KBM-7 (cell line): ENCODE results near the gene CCDC15.
"Not testable (repeated sequence)": the region's sequence is repeated elsewhere in the genome, so short reads cannot be mapped to it uniquely, and the experiment has no call there.

Experiments used
- DNase-seq: peaks from one replicate; pipeline ENCODE4 v3.0.0-alpha.2; 2015
- in situ Hi-C: fragments of 300-500 bp; cut with MboI; formaldehyde crosslinking; loops from 2 replicates; pipeline ENCODE4 v1.14.3; 2020; ENCODE audit warnings: low sequenced_read_pairs, low pct_unique_long_range_greater_than_20kb, mixed read lengths

The CCDC15 gene

DNA sequence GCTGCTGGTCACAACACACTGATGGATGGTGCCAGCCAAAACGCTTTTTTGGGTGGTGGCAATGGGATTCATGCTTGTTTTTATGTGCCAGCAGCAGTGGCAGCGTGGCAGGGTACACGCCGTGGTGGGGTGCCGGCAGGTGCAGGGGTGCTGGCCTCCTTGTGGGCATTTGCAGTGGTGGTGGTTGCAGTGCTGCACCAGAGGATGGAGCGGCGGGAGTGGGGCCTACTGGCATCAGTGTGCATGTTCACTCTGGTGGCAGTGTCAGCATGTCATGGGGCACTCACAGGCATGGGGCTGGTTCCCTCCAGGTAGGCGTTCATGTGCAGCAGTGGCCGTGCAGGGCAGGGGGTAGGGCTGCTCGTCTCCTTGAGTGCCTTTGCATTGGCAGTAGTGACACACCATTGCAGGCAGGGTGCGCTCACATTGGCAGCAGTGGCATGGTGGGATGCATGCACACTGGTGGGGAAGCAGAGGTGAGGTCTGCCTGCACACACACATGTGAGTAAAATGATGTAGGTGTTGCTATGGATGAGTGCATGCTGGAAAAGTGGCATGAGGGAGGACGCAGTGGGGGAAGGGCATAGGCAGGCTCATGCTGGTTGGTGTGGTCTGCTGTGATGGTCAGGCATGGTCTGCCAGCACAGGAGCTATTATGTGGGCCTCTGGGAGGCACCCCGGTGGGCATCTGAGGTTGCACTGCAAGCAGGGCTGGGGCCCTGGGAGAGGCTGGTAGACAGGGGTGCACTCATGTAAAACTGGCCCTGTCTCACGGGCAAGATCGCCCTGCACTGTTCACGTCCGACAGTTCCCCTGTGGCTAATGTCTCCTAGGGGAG, 29.9 kb downstream of the CCDC15 start:
- DNase-seq = no peak
- in situ Hi-C loops = no loop called here

DNA sequence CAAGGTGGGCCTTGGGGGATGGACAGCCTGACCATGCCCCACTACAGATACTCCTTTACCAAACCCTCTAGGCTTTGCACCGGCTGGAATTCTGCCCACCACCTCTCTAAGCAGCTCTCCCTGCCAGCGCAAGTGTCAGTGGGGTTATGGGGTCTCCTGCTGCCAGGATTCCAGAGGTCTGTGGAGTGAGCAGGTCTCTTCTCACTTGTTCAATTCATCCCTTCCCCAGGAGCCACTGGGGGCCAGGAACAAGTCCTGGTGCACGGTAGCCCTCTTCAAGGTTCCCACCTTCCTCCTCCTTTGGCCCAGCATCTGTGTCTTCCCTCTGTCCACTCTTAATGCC, 30.5 kb downstream of the CCDC15 start:
- DNase-seq = no peak
- in situ Hi-C loops = no loop called here

DNA sequence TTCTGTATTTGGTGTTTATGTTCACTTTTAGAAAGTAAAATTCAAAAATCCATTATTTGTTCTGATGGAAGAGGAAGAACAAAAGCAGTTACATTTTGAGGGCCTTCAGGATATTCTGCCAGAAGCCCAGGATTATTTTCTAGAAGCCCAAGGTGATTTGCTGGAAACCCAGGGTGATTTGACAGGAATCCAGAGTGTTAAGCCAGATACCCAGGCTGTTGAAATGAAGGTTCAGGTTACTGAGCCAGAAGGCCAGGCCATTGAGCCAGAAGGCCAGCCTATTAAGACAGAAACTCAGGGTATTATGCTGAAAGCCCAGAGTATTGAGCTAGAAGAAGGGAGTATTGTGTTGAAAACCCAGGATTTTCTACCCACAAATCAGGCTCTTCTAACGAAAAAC, 33.1 kb downstream of the CCDC15 start:
- DNase-seq = no peak
- in situ Hi-C loops = no loop called here

DNA sequence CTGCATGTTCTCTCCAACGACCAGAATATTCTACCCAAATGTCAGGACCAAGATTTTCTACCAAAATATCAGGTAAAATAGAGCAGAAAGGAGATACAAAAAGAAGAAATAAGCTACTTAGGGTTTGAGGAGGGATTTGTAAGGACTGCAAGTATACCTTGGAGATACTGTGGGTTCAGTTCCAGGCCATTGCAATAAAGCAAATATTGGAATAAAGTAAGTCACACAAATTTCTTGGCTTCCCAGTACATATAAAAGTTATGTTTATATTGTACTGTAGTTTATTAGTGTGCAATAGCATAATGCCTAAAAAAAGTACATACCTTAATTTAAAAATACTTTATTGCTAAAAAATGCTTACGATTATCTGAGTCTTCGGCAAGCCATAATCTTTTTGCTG, 34.1 kb downstream of the CCDC15 start:
- in situ Hi-C loops = no loop called here

DNA sequence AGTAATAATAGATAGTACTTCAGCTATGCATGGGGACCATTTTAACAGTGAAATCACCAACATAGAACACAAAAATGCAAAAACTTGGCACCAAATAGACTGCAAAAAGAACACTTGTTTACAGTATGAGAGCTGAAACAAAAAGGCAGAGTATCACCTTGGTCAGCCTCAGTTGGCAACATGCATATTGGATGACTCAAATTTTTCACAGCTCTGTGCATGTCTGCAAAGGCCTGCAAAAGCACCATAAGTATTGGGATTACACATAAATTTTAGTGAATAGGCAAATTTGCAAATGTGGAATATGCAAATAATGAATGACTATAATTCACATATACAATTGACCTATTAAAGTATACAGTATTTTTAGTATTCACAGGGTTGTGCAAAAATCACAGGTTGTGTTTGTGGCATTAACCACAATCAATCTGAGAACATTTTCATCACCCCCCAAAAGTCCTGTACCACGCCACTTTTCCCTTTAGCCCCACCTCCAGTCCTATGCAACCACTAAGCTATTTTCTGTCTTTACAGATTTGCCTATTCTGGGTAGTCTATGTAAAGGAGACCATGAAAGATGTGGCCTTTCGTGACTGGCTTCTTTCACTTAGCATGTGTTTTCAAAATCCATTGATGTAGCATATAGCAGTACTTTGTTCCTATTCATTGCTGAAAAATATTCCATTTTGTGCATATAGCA, 47.2 kb downstream of the CCDC15 start:
- in situ Hi-C loops = no loop called here

More for the DNA sequence above, 34.1 kb downstream of the CCDC15 start:
- DNase-seq = no peak

DNA sequence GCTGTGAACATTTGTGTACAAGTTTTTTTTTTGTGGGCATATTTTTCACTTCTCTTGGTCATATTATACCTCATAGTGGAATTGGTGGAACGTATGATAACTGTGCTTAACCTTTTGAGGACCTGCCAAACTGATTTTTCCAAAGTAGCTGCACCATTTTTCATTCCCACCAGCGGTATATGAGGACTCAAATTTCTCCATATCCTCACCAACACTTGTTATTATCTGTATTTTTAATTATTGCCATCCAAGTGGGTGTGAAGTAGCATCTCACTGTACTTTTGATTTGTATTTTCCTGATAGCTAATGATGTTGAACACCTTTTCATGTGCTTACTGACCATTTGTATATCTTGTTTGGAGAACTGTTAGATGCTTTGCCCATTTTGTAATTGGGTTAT, 47.8 kb downstream of the CCDC15 start:
- no peak for DNase-seq
- in situ Hi-C loops = no loop called here

More for the DNA sequence above, 47.2 kb downstream of the CCDC15 start:
- DNase-seq = no peak

DNA sequence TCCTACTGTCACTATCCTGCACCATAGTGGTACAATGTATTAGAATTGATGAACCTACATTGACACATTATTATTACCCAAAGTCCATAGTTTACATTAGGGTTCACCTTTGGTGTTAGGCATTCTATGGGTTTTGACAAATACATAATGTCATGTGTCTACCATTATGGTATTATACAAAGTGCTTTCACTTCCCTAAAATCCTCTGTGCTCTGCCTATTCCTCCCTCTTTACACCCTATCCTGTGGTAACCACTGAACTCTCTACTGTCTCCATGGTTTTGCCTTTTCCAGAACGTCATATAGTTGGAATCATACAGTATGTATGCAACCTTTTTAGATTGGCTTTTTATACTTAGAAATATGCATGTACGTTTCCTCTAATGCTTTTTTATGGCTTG, 51.5 kb downstream of the CCDC15 start:
- in situ Hi-C loops = no loop called here
- no peak for DNase-seq

DNA sequence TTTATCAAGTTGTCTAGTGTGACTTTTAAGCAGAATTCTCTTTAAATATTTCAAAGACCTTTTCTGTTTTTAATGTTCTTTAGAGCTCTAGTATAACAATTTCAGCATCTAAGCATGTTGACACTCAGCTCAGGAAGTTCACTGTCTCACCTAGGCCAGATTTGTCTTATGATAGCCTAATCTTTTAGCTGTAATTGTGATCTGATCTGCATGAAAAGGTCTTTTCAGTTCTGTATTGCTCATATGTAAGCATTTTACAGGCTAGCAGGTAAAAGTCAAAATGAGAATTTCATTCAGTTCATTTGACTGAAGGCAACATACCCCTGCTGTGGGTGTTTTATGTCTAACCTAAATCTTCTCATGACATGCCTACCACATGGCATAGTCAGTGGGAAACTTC, 62.4 kb downstream of the CCDC15 start:
- DNase-seq = no peak
- in situ Hi-C loops = no loop called here

DNA sequence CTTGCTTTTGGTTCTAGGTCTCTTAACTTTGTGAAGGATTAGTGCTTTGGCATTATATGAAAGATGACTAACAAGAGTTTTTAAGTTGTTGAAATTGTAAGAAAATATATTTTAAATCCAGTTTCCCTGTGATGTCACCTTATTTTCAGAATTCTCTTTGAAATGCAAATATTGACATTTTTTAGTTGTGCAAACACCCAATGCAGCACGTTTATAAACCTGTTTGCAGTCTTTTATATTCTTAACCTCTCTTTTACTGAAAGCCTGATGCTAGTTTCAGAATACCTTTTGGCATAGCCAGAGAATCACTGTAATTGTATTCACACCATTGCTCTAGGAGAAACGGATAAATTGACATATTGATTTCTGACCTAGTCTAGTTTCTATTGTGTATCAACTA, 66.3 kb downstream of the CCDC15 start:
- no peak for DNase-seq
- in situ Hi-C loops = no loop called here

DNA sequence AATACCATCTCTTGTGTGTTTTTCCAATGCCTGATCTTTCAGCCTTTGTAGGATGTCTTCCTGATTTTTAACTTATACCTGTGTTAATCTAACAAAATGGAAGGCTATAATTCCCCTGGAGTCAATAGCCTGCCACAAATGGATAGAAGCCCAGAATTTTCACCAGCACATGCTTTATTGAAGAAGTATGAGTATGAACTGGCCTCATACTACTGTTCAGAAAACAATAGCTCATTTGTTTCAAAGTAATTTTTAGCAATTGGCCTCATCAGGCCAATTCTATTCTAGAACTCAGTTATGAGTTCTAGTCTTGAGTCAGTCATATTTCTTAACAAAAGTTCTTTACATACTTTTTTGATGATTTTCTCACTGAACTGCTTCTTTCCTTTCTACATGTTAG, 68.5 kb downstream of the CCDC15 start:
- in situ Hi-C loops = no loop called here
- DNase-seq = no peak

DNA sequence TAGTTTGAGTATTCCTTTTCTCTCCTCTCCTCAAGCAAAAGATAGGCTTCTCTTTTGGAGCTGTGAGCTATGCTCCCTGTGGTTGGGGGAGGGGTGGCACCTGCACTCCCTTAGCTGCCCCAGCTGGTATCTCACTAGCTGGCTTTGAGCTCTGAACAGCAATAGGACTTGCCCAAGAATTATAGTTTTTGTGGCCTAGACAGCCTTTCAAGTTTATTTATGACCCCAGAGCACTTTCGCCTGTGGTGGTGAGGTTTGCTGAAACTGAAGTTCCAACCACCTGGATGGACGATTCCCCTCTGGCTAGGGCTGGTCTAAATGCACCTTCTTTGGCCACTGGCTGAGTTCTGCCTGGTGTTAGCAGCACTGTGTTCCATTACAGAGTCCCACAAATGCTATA, 72.0 kb downstream of the CCDC15 start:
- in situ Hi-C loops = no loop called here
- DNase-seq = no peak

DNA sequence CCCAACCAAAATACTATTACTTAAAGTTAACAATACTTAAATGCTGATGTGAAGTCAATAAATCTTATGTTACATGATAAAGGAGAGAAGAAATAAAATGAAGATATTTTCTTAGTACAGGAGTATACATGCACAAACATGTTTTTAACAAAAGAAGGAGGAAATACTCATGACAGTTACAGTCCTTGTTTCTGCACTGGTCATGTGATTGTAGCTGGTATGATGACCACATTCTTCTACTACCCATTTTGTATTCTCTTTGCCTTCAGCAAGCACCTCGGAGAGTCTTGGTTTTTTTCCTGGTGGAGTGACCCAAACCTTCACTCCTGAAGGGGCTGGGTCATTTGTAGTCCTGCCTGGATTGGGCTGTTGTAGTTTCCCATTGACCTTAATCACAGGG, 75.4 kb downstream of the CCDC15 start:
- in situ Hi-C loops, DNase-seq: not testable (repeated sequence)

DNA sequence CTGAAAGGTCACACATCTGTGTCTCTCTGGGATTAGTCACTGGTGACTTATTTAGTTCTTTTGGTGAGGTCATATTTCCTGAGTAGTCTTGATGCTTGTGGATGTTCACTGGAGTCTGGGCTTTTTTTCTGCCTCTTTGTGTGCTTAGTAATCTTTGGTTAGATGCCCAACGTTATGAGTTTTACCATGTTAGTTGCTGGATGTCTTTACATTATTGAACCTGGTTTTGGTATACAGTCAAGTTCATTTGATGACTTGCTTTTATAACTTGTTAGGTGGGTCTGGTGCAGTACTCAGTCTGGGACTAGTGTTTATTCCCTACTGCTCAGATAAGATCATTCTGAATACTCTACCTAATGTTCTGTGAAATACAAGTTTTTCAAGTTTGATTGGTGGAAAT, 82.9 kb downstream of the CCDC15 start:
- in situ Hi-C loops = no loop called here
- no peak for DNase-seq

DNA sequence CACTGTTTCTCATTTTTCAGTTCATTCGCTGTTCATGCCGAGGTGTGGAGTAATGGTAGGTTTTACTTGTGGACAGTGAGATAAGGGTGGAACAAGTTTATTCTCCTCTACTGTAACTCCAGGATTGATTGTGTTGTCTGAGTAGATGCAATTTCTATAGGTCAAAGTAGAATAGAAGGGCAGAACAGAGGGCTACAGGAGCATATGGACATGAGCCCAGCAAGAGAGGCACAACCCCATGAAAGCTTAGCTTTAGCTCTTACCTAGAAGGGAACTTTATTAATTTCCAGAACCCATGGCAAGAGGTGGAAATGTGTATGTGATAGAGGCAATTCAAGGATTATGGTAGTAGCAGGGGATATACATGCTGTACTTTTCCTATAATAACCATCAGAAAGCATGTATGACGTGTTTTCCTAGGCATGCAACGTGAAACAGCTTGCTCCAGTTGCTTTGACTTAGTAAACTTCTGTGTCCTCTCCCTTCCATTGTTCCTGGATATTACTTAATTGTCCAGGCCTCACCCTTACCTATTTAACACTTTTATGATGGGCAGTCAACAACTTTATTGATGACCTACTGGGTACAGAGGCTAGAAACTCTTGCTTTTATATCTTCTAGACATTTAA, 95.3 kb downstream of the CCDC15 start:
- in situ Hi-C loops = no loop called here

DNA sequence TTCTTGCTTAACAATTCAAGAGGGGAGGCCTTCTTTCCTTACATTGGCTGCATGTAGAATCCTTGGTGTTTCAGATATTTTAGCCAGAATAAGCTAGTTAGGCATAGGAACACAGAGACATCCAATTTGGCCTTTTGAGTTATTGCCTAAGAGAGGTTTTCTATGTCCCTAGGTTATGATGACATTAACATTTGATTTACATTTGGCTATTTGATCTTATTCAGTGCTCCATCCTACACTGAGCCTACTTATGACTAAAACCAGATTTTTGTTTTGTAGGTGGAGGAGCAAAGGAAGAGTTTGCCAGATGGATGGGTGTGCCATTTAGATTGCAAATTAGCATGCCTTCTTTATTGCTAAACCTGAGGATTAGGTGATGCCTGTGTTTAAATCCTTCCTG, 98.0 kb downstream of the CCDC15 start:
- in situ Hi-C loops = no loop called here
- DNase-seq = no peak

More for the DNA sequence above, 95.3 kb downstream of the CCDC15 start:
- DNase-seq = no peak

DNA sequence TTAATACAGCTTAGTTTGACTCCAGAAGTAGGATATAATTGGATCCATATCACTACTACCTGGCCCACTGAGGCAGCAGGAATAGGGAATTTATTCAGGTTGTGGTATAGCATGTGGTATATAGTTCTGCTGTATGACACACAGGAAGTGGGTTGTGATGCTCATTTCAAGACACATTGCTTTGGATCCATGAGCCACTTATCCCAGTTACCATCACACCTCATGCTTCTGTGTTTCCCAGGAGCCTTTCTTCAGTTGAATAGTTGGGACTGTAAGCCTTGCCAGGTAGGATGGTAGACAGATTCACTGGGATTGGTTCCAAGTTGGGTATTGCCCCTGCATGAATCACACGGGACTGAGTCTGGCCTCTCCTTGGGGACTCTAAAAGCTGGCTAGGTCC, 99.2 kb downstream of the CCDC15 start:
- in situ Hi-C loops = no loop called here
- no peak for DNase-seq

DNA sequence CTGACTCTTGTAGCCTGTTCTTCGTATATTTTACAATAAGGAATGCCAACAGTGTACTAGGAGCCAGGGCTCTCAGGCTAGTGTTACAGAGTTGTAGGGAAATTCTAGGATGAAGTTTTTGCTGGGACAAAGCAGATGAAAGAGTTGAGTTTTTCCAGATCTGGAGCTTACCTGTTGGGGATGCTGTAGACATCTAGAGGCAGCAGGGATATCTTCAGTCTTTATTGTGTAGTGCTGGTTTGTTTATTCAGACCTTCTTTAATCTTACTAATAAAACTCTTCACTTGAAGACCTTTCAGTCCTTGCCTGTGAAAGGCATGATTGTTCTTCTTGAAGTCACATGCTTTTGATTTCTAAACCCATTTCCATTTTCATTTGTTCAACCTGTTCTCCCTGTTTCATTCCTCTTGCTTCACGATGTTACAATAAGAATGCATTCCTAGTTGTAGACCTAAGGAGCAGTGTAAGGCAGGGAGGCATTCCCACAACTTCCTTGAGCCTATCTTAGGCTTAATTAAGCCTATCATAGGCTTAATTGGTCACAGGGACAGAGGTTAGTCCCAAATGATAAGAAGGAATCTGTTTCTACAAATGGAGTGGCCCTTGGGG, 101.2 kb downstream of the CCDC15 start:
- in situ Hi-C loops = no loop called here
- no peak for DNase-seq

DNA sequence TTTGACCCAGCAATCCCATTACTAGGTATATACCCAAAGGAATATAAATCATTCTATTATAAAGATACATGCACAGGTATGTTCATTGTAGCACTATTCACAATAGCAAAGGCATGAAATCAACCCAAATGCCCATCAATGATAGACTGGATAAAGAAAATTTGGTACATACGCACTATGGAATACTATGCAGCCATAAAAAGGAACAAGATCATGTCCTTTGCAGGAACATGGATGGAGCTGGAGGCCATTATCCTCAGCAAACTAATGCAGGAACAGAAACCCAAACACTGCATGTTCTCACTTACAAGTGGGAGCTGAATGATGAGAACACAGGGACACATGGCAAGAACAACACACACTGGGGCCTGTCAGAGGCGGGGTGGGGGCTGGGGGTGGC, 102.1 kb downstream of the CCDC15 start:
- DNase-seq, in situ Hi-C loops: not testable (repeated sequence)

DNA sequence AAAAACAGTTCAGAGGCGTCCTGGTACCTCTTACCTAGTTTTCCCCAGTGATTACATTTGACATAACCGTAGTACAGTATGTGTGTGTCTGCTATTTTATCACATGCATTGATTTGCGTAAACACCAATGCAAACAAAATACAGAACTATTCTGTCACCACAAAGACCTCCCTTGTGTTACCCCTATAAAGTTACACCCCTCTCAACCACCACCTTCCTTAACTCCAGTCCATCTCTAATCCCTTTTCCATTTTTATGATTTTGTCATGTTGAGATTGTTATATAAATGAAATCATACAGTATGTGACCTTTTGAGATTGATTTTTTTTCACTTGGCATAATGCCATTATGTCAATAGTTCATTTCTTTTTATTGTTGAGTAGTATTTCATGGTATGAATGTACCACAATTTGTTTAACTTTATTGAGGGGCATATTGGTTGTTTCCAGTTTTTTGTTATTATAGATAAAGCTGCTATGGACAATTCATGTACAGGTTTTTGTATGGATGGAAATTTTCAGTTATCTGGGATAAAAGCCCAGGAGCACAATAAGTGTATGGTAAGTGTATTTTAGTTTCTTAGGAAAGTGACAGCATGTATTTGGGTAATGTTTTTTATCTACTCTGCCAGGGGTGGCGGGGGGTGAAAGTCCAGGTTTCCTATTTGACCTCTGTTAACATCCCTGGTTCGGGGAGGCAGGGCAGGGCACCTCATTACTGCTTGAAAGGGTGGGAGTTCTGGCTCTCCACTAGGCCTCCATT, 103.1 kb downstream of the CCDC15 start:
- in situ Hi-C loops = no loop called here

More for the DNA sequence above, 103.1 kb downstream of the CCDC15 start:
- DNase-seq = no peak
